OCI-LY3 (cell line): ENCODE results near the gene DDX39B.
"Not testable (repeated sequence)": the region's sequence is repeated elsewhere in the genome, so short reads cannot be mapped to it uniquely, and the experiment has no call there.

Source experiments
- EZH2phosphoT487 ChIP-seq: fragments of 200-600 bp; shearing (Covaris generic); IDR thresholded peaks from 2 replicates; pipeline ENCODE4 v1.6.1; 2018; ENCODE audit warnings: antibody characterized with exemption, mixed run types, low read depth
- TF ChIP-seq, protein P1 (sequence below): fragments of 200-600, 300-600 bp; sonication (generic); IDR thresholded peaks from 2 replicates; pipeline ENCODE4 v1.5.1; 2014; ENCODE audit warnings: antibody characterized with exemption, low read length, low read depth

DNA sequence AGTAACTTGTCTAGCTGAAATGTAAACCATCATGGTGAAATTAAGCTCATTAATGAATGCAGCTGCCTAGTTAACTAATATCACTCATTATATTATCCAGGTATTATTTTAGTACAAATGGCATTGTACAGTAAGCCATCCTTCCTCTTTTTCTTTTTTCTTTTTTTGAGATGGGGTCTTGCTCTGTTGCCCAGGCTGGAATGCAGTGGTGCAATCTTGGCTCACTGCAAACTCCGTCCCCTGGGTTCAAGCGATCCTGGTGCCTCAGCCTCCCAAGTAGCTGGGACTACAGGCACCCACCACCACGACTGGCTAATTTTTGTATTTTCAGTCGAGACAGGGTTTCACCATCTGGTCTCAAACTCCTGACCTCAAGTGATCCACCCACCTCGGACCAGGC is 48.9 kb upstream of the DDX39B start:
- TF ChIP-seq, protein P1, sequence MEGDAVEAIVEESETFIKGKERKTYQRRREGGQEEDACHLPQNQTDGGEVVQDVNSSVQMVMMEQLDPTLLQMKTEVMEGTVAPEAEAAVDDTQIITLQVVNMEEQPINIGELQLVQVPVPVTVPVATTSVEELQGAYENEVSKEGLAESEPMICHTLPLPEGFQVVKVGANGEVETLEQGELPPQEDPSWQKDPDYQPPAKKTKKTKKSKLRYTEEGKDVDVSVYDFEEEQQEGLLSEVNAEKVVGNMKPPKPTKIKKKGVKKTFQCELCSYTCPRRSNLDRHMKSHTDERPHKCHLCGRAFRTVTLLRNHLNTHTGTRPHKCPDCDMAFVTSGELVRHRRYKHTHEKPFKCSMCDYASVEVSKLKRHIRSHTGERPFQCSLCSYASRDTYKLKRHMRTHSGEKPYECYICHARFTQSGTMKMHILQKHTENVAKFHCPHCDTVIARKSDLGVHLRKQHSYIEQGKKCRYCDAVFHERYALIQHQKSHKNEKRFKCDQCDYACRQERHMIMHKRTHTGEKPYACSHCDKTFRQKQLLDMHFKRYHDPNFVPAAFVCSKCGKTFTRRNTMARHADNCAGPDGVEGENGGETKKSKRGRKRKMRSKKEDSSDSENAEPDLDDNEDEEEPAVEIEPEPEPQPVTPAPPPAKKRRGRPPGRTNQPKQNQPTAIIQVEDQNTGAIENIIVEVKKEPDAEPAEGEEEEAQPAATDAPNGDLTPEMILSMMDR: not testable (repeated sequence)
- TF ChIP-seq EZH2phosphoT487: not testable (repeated sequence)
